Kidney epithelial cell (primary cell): ENCODE results near the gene TNIP1. TPM values are rescaled to one million over a fixed set of nuclear protein-coding genes. Genes with fewer than 3 reads are reported as not detected.

Experiments
- DNase-seq: peaks from one replicate; pipeline ENCODE4 v3.0.0-alpha.2; 2010; ENCODE audit warnings: low read depth
- H3K27me3 ChIP-seq: 2 replicates; pipeline ENCODE4 v1.6.0; 2011; ENCODE audit warnings: low read length; ENCODE audit not compliant: control insufficient read depth, insufficient read depth
- H3K36me3 ChIP-seq: 2 replicates; pipeline ENCODE4 v1.5.1; 2011; ENCODE audit warnings: low read length; ENCODE audit not compliant: control insufficient read depth, insufficient read depth
- H3K4me3 ChIP-seq: 2 replicates; pipeline ENCODE4 v1.5.1; 2011; ENCODE audit warnings: low read depth, mild to moderate bottlenecking, control low read depth, low read length
- total RNA-seq: library from RNA; depleted of rRNA; stranded (reverse); fragments of >200 nt; gene quantifications from 2 replicates; pipeline ENCODE4 v1.2.3, GENCODE V29; 2015
- TF ChIP-seq, protein P1 (sequence below): IDR thresholded peaks from 2 replicates; pipeline ENCODE4 v1.5.1; 2011; ENCODE audit warnings: mild to moderate bottlenecking, moderate library complexity, low read length, control low read depth, inconsistent platforms; ENCODE audit not compliant: insufficient read depth, poor library complexity, severe bottlenecking

The TNIP1 gene
- total RNA-seq, 1 donor from 2014 or later, result 454 TPM

- TF ChIP-seq, protein P1, sequence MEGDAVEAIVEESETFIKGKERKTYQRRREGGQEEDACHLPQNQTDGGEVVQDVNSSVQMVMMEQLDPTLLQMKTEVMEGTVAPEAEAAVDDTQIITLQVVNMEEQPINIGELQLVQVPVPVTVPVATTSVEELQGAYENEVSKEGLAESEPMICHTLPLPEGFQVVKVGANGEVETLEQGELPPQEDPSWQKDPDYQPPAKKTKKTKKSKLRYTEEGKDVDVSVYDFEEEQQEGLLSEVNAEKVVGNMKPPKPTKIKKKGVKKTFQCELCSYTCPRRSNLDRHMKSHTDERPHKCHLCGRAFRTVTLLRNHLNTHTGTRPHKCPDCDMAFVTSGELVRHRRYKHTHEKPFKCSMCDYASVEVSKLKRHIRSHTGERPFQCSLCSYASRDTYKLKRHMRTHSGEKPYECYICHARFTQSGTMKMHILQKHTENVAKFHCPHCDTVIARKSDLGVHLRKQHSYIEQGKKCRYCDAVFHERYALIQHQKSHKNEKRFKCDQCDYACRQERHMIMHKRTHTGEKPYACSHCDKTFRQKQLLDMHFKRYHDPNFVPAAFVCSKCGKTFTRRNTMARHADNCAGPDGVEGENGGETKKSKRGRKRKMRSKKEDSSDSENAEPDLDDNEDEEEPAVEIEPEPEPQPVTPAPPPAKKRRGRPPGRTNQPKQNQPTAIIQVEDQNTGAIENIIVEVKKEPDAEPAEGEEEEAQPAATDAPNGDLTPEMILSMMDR, result no peak
- H3K4me3 ChIP-seq, result no peak overlapping the region
- no peak for DNase-seq
- H3K27me3 ChIP-seq, result no peaks in the 10 kb centered on the region
- H3K36me3 ChIP-seq, result no peaks in the 10 kb centered on the region
These were observed 13.4 kb upstream of the TNIP1 start for GRCh38 chr5:151094030-151094851.

DNA sequence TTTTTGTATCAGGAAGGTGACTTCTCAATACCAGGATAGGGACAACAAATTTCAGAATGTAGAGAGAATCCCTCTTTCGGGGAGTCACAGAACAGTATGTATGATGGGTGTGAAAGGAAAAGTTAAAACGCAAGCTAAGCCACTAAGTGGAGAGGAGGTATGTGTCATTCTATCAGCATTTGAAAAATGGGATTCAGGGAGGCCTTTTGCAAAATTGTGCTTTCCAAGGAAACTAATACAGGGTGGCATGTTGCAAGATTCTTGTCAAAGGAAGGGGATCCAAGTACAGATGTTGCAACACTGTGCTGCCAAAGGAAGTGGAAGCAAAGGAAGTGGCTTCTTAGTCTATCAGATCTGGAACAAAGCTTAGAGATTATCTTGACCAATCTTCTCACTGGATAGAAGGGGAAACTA, 12.6 kb upstream of the TNIP1 start:
- TF ChIP-seq, protein P1, result no peak
- H3K4me3 ChIP-seq, result no peak overlapping the region
- no peaks in the 10 kb centered on the region for H3K36me3 ChIP-seq
- no peaks in the 10 kb centered on the region for H3K27me3 ChIP-seq
- DNase-seq, result peak; percentile 89

DNA sequence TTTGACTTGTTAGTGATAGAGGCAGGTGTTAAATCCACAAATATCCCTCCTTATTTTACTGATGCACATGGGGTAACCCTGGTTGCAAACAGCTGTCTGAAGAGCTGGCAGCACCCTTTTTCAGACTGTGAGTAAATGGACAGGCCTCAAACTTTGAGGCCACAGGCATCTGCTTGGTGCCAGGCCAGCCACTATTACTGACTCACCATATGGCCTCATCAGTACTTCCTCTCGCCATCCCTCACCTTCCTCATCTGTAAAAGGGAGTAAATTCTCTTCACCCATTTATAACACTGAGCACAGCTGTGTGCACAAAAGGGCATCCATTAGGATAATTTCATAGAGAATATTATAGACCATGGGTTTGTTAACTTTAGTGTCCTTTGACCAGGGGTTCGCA, 11.9 kb upstream of the TNIP1 start:
- H3K27me3 ChIP-seq, result no peaks in the 10 kb centered on the region
- H3K36me3 ChIP-seq, result no peaks in the 10 kb centered on the region
- TF ChIP-seq, protein P1, result no peak
- no peak overlapping the region for H3K4me3 ChIP-seq
- DNase-seq, result no peak

GRCh38 chr5:151089726-151090125, 8.9 kb upstream of the TNIP1 start:
- Histone ChIP-seq H3K4me3 (no peak overlapping the region), H3K36me3 (no peaks in the 10 kb centered on the region), H3K27me3 (no peaks in the 10 kb centered on the region)
- TF ChIP-seq, protein P1, result no peak
- no peak for DNase-seq

- Histone ChIP-seq H3K27me3 (no peaks in the 10 kb centered on the region), H3K36me3 (no peaks in the 10 kb centered on the region), H3K4me3 (no peak overlapping the region)
- TF ChIP-seq, protein P1, result no peak
- DNase-seq, result no peak
These were observed 8.2 kb upstream of the TNIP1 start for GRCh38 chr5:151088986-151089385.

DNA sequence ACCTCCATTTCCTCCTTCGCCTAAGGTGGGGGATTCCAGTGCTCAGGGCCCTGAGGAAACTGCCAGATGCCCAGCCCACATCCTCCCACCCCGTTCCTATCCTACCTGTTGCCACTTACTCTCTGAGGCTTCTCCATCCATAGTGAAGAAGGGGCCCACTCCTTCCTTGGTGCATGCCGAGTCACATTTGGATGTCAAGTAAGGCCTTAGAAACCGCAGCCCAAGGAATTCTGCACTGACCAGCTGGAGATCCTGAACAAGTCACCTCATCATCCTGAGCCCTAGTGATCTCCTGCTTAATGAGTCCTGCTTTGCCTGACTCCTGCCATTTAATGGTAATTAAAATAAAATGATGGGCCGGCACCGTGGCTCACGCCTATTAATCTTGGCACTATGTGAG, 6.7 kb upstream of the TNIP1 start:
- DNase-seq, result no peak
- Histone ChIP-seq H3K36me3 (no peaks in the 10 kb centered on the region), H3K4me3 (no peak overlapping the region), H3K27me3 (no peaks in the 10 kb centered on the region)
- TF ChIP-seq, protein P1, result no peak
